Measurements from ENCODE around the gene PRSS23. TPM values are rescaled to one million over a fixed set of nuclear protein-coding genes. Genes with fewer than 3 reads are reported as not detected.

PRSS23 gene
- total RNA-seq, 2 donors from 2014 or later, result 2.4 to 3.3 TPM

- Mint-ChIP-seq H3K4me3 (no peak overlapping the region), H3K4me1 (no peaks in the 10 kb centered on the region), H3K27ac (no peak overlapping the region), H3K36me3 (ENCODE audit: low read depth) (no peaks in the 10 kb centered on the region), H3K9me3 (peaks cover 17% of the 10 kb centered on the region), H3K27me3 (ENCODE audit: insufficient read depth) (peaks cover 6% of the 10 kb centered on the region)
- H3K36me3 ChIP-seq (ENCODE audit: control insufficient read depth, insufficient read depth, low read length), result no peaks in the 10 kb centered on the region
- peaks cover 3% of the 10 kb centered on the region for H3K4me1 ChIP-seq (ENCODE audit: control insufficient read depth, insufficient read depth, low read length)
- DNase-seq, result no peak
- TF ChIP-seq, protein P1, sequence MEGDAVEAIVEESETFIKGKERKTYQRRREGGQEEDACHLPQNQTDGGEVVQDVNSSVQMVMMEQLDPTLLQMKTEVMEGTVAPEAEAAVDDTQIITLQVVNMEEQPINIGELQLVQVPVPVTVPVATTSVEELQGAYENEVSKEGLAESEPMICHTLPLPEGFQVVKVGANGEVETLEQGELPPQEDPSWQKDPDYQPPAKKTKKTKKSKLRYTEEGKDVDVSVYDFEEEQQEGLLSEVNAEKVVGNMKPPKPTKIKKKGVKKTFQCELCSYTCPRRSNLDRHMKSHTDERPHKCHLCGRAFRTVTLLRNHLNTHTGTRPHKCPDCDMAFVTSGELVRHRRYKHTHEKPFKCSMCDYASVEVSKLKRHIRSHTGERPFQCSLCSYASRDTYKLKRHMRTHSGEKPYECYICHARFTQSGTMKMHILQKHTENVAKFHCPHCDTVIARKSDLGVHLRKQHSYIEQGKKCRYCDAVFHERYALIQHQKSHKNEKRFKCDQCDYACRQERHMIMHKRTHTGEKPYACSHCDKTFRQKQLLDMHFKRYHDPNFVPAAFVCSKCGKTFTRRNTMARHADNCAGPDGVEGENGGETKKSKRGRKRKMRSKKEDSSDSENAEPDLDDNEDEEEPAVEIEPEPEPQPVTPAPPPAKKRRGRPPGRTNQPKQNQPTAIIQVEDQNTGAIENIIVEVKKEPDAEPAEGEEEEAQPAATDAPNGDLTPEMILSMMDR (conservative IDR thresholded peaks at IDR 0.05), result no peak
- H3K4me3 ChIP-seq (ENCODE audit: low read length), result no peak overlapping the region
- no peak overlapping the region for H3K27ac ChIP-seq (ENCODE audit: low read depth, low read length)
- WGBS, 2 experiments (ENCODE audit: insufficient coverage in 1 of 2, insufficient read length in 1 of 2), result 91 to 92% methylated on average over 2 of the region's 2 CpGs
- H3K9ac ChIP-seq (ENCODE audit: extremely low read depth, low read length, poor library complexity, severe bottlenecking), result no peak overlapping the region
- no peaks in the 10 kb centered on the region for H3K27me3 ChIP-seq (ENCODE audit: control insufficient read depth, insufficient read depth, low read length, poor library complexity, severe bottlenecking)
- peaks cover 8% of the 10 kb centered on the region for H3K9me3 ChIP-seq (ENCODE audit: control insufficient read depth, low read length)
These were observed 27.3 kb upstream of the PRSS23 start for GRCh38 chr11:86772999-86773398.

GRCh38 chr11:86773513-86774252 is 26.7 kb upstream of the PRSS23 start:
- H3K27me3 Mint-ChIP-seq (ENCODE audit: insufficient read depth), result peaks cover 6% of the 10 kb centered on the region
- no peak overlapping the region for H3K4me3 ChIP-seq (ENCODE audit: low read length)
- H3K27me3 ChIP-seq (ENCODE audit: control insufficient read depth, insufficient read depth, low read length, poor library complexity, severe bottlenecking), result no peaks in the 10 kb centered on the region
- 94 to 95% methylated on average over 3 of the region's 3 CpGs for WGBS, 2 experiments (ENCODE audit: insufficient coverage in 1 of 2, insufficient read length in 1 of 2)
- H3K9me3 ChIP-seq (ENCODE audit: control insufficient read depth, low read length), result peaks cover 8% of the 10 kb centered on the region
- no peak for DNase-seq
- peaks cover 3% of the 10 kb centered on the region for H3K4me1 ChIP-seq (ENCODE audit: control insufficient read depth, insufficient read depth, low read length)
- H3K36me3 Mint-ChIP-seq (ENCODE audit: low read depth), result no peaks in the 10 kb centered on the region
- no peaks in the 10 kb centered on the region for H3K36me3 ChIP-seq (ENCODE audit: control insufficient read depth, insufficient read depth, low read length)
- peaks cover 17% of the 10 kb centered on the region for H3K9me3 Mint-ChIP-seq
- TF ChIP-seq, protein P1 (conservative IDR thresholded peaks at IDR 0.05), result no peak
- H3K27ac ChIP-seq (ENCODE audit: low read depth, low read length), result no peak overlapping the region
- H3K27ac Mint-ChIP-seq, result no peak overlapping the region
- H3K4me3 Mint-ChIP-seq, result no peak overlapping the region
- H3K9ac ChIP-seq (ENCODE audit: extremely low read depth, low read length, poor library complexity, severe bottlenecking), result no peak overlapping the region
- H3K4me1 Mint-ChIP-seq, result no peaks in the 10 kb centered on the region

DNA sequence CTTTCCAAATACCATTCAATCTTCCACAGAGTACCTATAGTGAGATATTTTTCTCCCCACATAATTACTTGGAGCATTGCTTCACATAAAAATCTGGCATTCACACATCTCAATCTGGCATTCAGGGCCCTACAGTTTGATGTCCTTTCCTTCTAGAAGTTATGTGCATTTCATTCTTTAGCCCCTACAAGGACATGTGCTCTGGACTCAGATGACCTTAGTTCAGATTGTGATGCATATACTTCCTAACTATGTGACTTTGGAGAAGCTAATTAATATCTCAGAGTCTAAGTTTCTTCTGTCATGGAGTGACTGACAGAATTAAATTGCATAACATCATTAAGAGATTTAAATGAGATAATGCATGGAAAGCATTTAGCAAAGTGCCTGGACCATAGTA is 25.9 kb upstream of the PRSS23 start:
- H3K9me3 ChIP-seq (ENCODE audit: control insufficient read depth, low read length), result peaks cover 8% of the 10 kb centered on the region
- Mint-ChIP-seq H3K9me3 (peaks cover 17% of the 10 kb centered on the region), H3K4me3 (no peak overlapping the region), H3K36me3 (ENCODE audit: low read depth) (no peaks in the 10 kb centered on the region), H3K27ac (no peak overlapping the region), H3K27me3 (ENCODE audit: insufficient read depth) (peaks cover 6% of the 10 kb centered on the region), H3K4me1 (no peaks in the 10 kb centered on the region)
- H3K27ac ChIP-seq (ENCODE audit: low read depth, low read length), result no peak overlapping the region
- DNase-seq, result no peak
- H3K4me1 ChIP-seq (ENCODE audit: control insufficient read depth, insufficient read depth, low read length), result peaks cover 3% of the 10 kb centered on the region
- H3K9ac ChIP-seq (ENCODE audit: extremely low read depth, low read length, poor library complexity, severe bottlenecking), result no peak overlapping the region
- no peak overlapping the region for H3K4me3 ChIP-seq (ENCODE audit: low read length)
- TF ChIP-seq, protein P1 (conservative IDR thresholded peaks at IDR 0.05), result no peak
- H3K27me3 ChIP-seq (ENCODE audit: control insufficient read depth, insufficient read depth, low read length, poor library complexity, severe bottlenecking), result no peaks in the 10 kb centered on the region
- H3K36me3 ChIP-seq (ENCODE audit: control insufficient read depth, insufficient read depth, low read length), result no peaks in the 10 kb centered on the region
